ENCODE data around the gene PTK6. TPM values are rescaled to one million over a fixed set of nuclear protein-coding genes. Genes with fewer than 3 reads are reported as not detected.

PTK6 gene
- total and polyA plus RNA-seq, 4 donors: 0.10 to 4.6 (median 0.25) TPM

DNA sequence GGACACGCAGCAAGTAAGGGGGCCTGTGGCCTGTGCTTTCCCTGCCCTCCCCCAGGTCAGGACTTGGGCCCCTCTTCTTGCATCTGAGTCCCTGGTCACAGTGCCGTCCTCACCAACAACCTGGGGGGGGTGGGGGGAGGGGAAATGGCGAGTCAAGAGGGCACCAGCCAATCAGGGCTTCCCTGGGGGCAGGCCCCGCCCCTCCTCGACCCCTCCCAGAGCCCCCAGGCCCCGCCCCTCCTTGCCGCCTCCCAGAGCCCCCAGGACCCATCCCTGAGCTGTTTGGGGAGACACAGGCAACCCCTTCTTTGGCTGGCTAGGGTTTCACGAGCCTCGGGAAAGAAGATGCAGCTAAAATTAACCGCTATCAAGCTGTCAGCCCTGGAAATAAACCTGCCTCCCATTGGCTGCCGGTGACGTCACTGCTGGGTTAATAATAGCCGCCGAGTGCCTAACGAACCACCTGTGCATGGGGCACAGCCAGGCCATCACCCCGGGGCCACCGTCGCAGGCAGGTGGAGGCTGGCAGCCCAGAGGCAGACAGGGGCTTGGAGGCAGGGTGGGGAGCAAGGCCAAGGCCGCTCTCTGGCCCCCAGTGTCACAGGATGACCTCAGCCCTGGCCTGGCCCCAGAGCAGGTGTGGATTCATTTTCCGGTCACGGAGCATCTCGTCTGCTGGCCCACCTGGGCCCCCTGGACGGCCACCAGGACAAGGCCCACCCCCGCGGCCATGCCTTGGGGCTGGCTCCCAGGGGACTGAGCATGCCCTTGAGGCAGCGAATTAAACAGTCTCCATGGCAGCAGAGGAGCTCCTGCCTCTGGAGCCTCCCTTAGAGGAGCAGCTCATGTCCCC is 35.1 kb downstream of the PTK6 start:
- no peak for ATAC-seq (ENCODE audit: low FRiP score)
- Histone ChIP-seq H3K4me1 (ENCODE audit: control insufficient read depth in 1 of 2, insufficient read depth in 2 of 2, low read length in 2 of 2) (no peaks in the 10 kb centered on the region), H3K36me3 (ENCODE audit: control insufficient read depth in 1 of 2, insufficient read depth in 2 of 2, low read length in 1 of 2) (no peaks in the 10 kb centered on the region), H3K4me3 (ENCODE audit: low read length in 2 of 2) (no peak overlapping the region), H3K27me3 (ENCODE audit: control insufficient read depth in 1 of 2, insufficient read depth in 2 of 2, low read length in 1 of 2) (no peaks in the 10 kb centered on the region), H3K9me3 (ENCODE audit: control insufficient read depth, low read length) (peaks cover 9% of the 10 kb centered on the region), H3K27ac (ENCODE audit: low read depth in 1 of 2, low read length in 2 of 2) (no peak overlapping the region)
- WGBS, 2 donors: 13 to 21% methylated on average over 25 to 26 of the region's 26 CpGs
- peak in 1 of 2 donors; percentile 77 for DNase-seq
- intact Hi-C loops (cut with DNase I): no loop called here

DNA sequence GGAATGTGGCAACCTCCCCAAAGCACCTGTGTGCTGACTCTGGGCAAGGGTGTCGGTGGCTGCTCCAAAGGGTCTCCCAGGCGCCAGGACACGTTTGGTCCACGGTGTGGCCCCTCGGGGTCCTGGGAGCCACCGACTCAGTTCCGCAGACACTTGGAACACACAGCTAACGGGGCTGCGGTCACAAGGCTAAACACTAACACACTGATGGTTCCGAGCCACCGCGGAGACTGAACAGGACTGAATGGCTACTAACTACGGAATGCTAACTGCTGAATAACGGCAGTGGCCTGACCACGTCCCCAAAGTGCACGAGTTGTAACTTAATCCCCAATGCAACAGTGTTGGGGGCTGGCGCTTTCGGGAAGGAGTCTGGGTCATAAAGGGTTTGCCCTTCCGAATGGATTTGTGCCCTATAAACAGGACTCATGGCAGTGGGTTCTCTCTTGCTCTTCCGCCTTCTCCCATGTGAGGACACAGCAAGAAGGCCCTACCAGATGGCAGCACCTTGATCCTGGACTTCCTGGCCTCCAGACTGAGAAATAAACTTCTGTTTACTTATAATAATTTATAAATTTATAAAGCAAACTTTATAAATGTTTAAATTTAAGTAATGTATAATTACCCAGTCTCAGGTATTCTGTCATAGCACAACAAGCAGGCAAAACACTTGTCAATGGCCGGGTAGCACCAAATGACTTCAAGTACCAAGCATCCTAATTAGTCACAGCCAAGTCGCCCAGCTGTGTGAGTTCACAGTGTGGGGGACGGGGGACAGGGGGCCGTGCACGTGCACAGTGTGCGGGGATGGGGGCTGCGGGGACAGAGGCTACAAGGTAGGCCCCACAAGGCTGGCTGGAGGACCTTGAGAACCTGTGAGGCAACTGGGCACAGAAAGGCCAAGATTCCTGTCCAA is 36.0 kb downstream of the PTK6 start:
- ATAC-seq (ENCODE audit: low FRiP score): no peak
- H3K4me1 ChIP-seq (ENCODE audit: control insufficient read depth in 1 of 2, insufficient read depth in 2 of 2, low read length in 2 of 2): no peaks in the 10 kb centered on the region
- no peaks in the 10 kb centered on the region for H3K36me3 ChIP-seq (ENCODE audit: control insufficient read depth in 1 of 2, insufficient read depth in 2 of 2, low read length in 1 of 2)
- intact Hi-C loops (cut with DNase I): no loop called here
- H3K9me3 ChIP-seq (ENCODE audit: control insufficient read depth, low read length): peaks cover 9% of the 10 kb centered on the region
- H3K27ac ChIP-seq (ENCODE audit: low read depth in 1 of 2, low read length in 2 of 2): no peak overlapping the region
- DNase-seq: peak in 1 of 2 donors; percentile 61
- 83 to 86% methylated on average over 27 of the region's 27 CpGs for WGBS, 2 donors
- no peak overlapping the region for H3K4me3 ChIP-seq (ENCODE audit: low read length in 2 of 2)
- H3K27me3 ChIP-seq (ENCODE audit: control insufficient read depth in 1 of 2, insufficient read depth in 2 of 2, low read length in 1 of 2): no peaks in the 10 kb centered on the region

GRCh38 chr20:63500151-63500901 is 36.9 kb downstream of the PTK6 start:
- WGBS, 2 donors: 78 to 84% methylated on average over 23 to 24 of the region's 24 CpGs

DNA sequence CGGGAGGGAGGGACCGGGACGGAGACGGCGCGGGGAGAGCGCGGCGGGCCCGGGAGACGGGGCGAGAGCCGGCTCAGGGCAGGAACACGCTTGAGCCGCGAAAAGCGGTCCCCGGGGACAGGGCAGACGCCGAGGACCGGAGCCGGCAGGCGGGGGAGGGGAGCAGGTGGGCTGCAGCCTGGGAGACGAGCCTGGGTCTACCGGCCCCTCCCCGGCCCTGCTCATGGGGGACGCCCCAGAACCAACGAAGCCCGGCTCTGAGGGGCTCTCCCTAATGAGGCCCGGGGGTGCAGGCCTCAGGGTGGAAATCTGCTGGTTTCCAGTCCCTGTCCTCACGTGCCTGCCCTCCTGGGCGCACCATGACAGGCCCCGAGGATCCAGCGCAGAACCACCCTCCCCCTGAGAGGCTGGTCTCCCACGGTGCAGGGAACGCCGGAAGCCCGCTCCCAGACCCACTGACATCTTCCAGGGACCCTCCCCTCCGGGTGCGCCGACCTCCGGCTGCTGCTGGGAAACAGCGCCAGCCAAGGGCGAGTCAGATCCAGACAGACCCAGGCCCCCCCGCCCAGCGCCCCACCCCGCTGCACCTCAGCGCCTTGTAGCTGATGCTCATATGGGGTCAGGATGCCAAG is 37.7 kb downstream of the PTK6 start:
- Histone ChIP-seq H3K36me3 (ENCODE audit: control insufficient read depth in 1 of 2, insufficient read depth in 2 of 2, low read length in 1 of 2) (no peaks in the 10 kb centered on the region), H3K27ac (ENCODE audit: low read depth in 1 of 2, low read length in 2 of 2) (no peak overlapping the region), H3K4me3 (ENCODE audit: low read length in 2 of 2) (peak overlapping the region in 1 of 2 donors; percentile 18), H3K9me3 (ENCODE audit: control insufficient read depth, low read length) (peaks cover 2% of the 10 kb centered on the region), H3K27me3 (ENCODE audit: control insufficient read depth in 1 of 2, insufficient read depth in 2 of 2, low read length in 1 of 2) (no peaks in the 10 kb centered on the region), H3K4me1 (ENCODE audit: control insufficient read depth in 1 of 2, insufficient read depth in 2 of 2, low read length in 2 of 2) (no peaks in the 10 kb centered on the region)
- ATAC-seq (ENCODE audit: low FRiP score) (no peak), DNase-seq (peak in 1 of 2 donors; percentile 73)
- WGBS, 2 donors: 7 to 9% methylated on average over 33 to 48 of the region's 48 CpGs
- intact Hi-C loops (cut with DNase I): no loop called here

More at GRCh38 chr20:63500151-63500901, 36.9 kb downstream of the PTK6 start:
- H3K4me3 ChIP-seq (ENCODE audit: low read length in 2 of 2): no peak overlapping the region
- H3K27me3 ChIP-seq (ENCODE audit: control insufficient read depth in 1 of 2, insufficient read depth in 2 of 2, low read length in 1 of 2): no peaks in the 10 kb centered on the region
- peaks cover 8% of the 10 kb centered on the region for H3K9me3 ChIP-seq (ENCODE audit: control insufficient read depth, low read length)
- DNase-seq: peak in 1 of 2 donors; percentile 69
- intact Hi-C loops (cut with DNase I): no loop called here
- no peaks in the 10 kb centered on the region for H3K4me1 ChIP-seq (ENCODE audit: control insufficient read depth in 1 of 2, insufficient read depth in 2 of 2, low read length in 2 of 2)
- no peak for ATAC-seq (ENCODE audit: low FRiP score)
- no peak overlapping the region for H3K27ac ChIP-seq (ENCODE audit: low read depth in 1 of 2, low read length in 2 of 2)
- H3K36me3 ChIP-seq (ENCODE audit: control insufficient read depth in 1 of 2, insufficient read depth in 2 of 2, low read length in 1 of 2): no peaks in the 10 kb centered on the region

DNA sequence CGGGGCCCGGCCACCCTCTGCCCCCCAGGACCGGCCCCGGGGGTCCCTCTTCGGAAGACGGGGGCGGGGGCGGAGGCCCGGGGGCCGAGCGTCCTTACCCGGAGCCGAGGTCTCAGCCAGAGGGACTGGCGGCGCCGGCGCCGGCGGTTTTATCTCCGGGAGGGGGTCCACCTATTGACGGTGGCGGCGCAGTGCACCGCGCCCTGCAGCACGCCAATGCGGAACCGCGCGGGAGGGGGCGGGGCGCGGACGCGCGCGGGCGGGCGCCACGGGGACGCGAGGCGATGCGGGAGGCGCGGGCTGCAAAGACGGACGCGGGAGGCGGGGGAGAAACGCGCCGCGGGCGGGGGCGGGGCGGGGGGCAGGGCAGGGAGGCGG is 38.2 kb downstream of the PTK6 start, which contains the start of gene EEF1A2:
Gene EEF1A2 (minus strand): TSS at position 124 of the 378 bp plus-strand sequence. CDS start 1,320 bp downstream, outside the sequence.
- no peaks in the 10 kb centered on the region for H3K36me3 ChIP-seq (ENCODE audit: control insufficient read depth in 1 of 2, insufficient read depth in 2 of 2, low read length in 1 of 2)
- H3K27ac ChIP-seq (ENCODE audit: low read depth in 1 of 2, low read length in 2 of 2): no peak within 1 kb of the TSS
- intact Hi-C loops (cut with DNase I): no loop called here
- ATAC-seq (ENCODE audit: low FRiP score): no peak
- WGBS, 2 donors: 1% methylated on average over 27 to 58 of the region's 58 CpGs
- H3K4me1 ChIP-seq (ENCODE audit: control insufficient read depth in 1 of 2, insufficient read depth in 2 of 2, low read length in 2 of 2): no peaks in the 10 kb centered on the region
- no peaks in the 10 kb centered on the region for H3K27me3 ChIP-seq (ENCODE audit: control insufficient read depth in 1 of 2, insufficient read depth in 2 of 2, low read length in 1 of 2)
- peak within 1 kb of the TSS in 1 of 2 donors; percentile 18 for H3K4me3 ChIP-seq (ENCODE audit: low read length in 2 of 2)
- peaks cover 1% of the 10 kb centered on the region for H3K9me3 ChIP-seq (ENCODE audit: control insufficient read depth, low read length)
- peak in 1 of 2 donors; percentile 80 for DNase-seq

DNA sequence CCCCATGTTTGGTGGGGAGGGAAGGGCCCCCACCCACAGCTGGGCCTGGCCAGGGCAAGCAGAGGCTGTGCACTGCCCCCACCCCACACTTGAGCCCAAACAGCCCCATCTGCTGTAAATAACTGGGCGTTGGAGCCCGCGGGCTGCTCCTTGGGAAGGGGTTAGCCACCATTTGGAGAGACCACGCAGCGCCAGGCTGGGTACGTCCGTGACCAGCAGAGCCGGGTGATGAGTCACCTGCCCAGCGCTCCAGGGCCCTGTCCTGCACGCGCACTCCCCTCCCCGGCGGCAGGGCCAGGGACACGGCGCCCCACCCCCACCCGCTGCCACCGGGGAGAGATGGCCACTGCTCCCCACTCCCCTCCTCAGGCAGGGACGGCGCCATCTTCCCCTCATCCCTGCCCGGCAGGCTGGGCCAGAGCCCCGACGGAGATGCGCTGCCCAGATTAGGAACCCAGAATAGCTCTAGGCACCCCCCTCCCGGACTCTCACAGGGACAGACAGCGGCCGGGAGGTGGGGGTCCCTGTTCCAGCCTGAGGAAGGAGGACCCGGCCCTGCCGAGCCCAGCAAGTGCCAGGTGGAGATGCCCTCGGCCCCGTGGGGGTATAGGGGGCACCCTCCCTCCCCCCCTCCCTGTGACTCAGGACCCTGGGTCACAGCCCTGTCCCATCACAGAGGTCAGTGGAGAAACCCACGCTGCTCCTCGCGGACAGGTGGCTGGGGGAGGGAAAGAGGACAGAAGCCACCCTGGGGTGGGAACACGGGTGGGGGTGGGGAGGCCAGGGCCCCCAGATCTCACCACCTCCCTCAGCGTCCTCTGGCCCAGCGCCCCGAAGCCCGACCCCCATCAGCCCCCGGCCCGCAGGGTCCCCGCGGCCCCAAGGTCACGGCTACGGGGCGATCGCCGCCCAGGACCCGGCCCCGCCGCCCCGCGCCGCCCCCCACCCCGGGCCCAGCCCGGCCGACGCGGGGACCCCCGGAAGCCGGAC is 38.9 kb downstream of the PTK6 start:
- 6 to 7% methylated on average over 25 to 60 of the region's 60 CpGs for WGBS, 2 donors
- DNase-seq: peak in 1 of 2 donors; percentile 82

GRCh38 chr20:63497138-63497945 is 39.8 kb downstream of the PTK6 start:
- WGBS, 2 donors: 66 to 69% methylated on average over 20 of the region's 20 CpGs
- Histone ChIP-seq H3K36me3 (ENCODE audit: control insufficient read depth in 1 of 2, insufficient read depth in 2 of 2, low read length in 1 of 2) (no peaks in the 10 kb centered on the region), H3K27me3 (ENCODE audit: control insufficient read depth in 1 of 2, insufficient read depth in 2 of 2, low read length in 1 of 2) (no peaks in the 10 kb centered on the region)

More for the DNA sequence above, 38.9 kb downstream of the PTK6 start:
- intact Hi-C loops (cut with DNase I): no loop called here
- Histone ChIP-seq H3K27me3 (ENCODE audit: control insufficient read depth in 1 of 2, insufficient read depth in 2 of 2, low read length in 1 of 2) (no peaks in the 10 kb centered on the region), H3K36me3 (ENCODE audit: control insufficient read depth in 1 of 2, insufficient read depth in 2 of 2, low read length in 1 of 2) (no peaks in the 10 kb centered on the region), H3K4me1 (ENCODE audit: control insufficient read depth in 1 of 2, insufficient read depth in 2 of 2, low read length in 2 of 2) (no peaks in the 10 kb centered on the region), H3K27ac (ENCODE audit: low read depth in 1 of 2, low read length in 2 of 2) (no peak overlapping the region), H3K9me3 (ENCODE audit: control insufficient read depth, low read length) (no peaks in the 10 kb centered on the region), H3K4me3 (ENCODE audit: low read length in 2 of 2) (peak overlapping the region in 1 of 2 donors; percentile 18)
- no peak for ATAC-seq (ENCODE audit: low FRiP score)

More at GRCh38 chr20:63497138-63497945, 39.8 kb downstream of the PTK6 start:
- DNase-seq: peak in 1 of 2 donors; percentile 72
- Histone ChIP-seq H3K4me3 (ENCODE audit: low read length in 2 of 2) (no peak overlapping the region), H3K9me3 (ENCODE audit: control insufficient read depth, low read length) (no peaks in the 10 kb centered on the region), H3K27ac (ENCODE audit: low read depth in 1 of 2, low read length in 2 of 2) (no peak overlapping the region), H3K4me1 (ENCODE audit: control insufficient read depth in 1 of 2, insufficient read depth in 2 of 2, low read length in 2 of 2) (no peaks in the 10 kb centered on the region)
- intact Hi-C loops (cut with DNase I): no loop called here
- ATAC-seq (ENCODE audit: low FRiP score): no peak

Data from aorta (tissue), 5 donors.